Measurements from ENCODE around the gene DLX1. TPM values are rescaled to one million over a fixed set of nuclear protein-coding genes. Genes with fewer than 3 reads are reported as not detected.
"Not testable (repeated sequence)": the region's sequence is repeated elsewhere in the genome, so short reads cannot be mapped to it uniquely, and the experiment has no call there.

Gene DLX1
- total RNA-seq, 1 experiment from 2014 or later: 4.7 TPM

GRCh38 chr2:172052000-172052983, 33.0 kb upstream of the DLX1 start:
- DNase-seq (ENCODE audit: low read depth in 1 of 2, low spot score in 2 of 2): no peak
- Histone ChIP-seq H3K27me3 (replicated peaks) (no peaks in the 10 kb centered on the region), H3K27ac (no peak overlapping the region), H3K9me3 (replicated peaks) (no peaks in the 10 kb centered on the region), H3K4me3 (no peak overlapping the region), H3K4me1 (replicated peaks) (no peaks in the 10 kb centered on the region), H3K36me3 (no peaks in the 10 kb centered on the region)

DNA sequence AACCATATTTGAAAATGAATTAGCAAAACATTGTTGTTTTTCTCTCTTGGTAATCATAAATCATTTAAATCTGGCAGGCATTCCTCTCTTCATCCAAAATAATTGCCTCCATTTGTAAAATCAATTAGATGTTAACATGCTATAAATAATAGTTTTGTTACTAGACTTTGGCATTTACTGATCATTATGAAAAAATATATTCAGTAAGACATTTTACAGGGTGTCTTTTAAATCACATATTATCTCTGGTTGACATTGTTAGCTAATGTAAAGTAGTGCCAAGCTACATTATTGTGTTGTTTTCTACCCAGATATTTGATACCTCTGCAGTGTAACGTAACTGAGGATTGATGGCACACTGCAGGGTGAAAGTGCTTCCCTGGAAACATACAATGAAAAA, 31.8 kb upstream of the DLX1 start:
- Histone ChIP-seq H3K27ac (no peak overlapping the region), H3K4me1 (replicated peaks) (no peaks in the 10 kb centered on the region), H3K36me3 (no peaks in the 10 kb centered on the region), H3K4me3 (no peak overlapping the region), H3K27me3 (replicated peaks) (no peaks in the 10 kb centered on the region), H3K9me3 (replicated peaks) (no peaks in the 10 kb centered on the region)
- no peak for DNase-seq (ENCODE audit: low read depth in 1 of 2, low spot score in 2 of 2)

GRCh38 chr2:172056293-172056692, 29.0 kb upstream of the DLX1 start:
- DNase-seq (ENCODE audit: low read depth in 1 of 2, low spot score in 2 of 2): no peak
- no peaks in the 10 kb centered on the region for H3K4me1 ChIP-seq (replicated peaks)
- H3K36me3 ChIP-seq: no peaks in the 10 kb centered on the region
- no peak overlapping the region for H3K4me3 ChIP-seq
- no peak overlapping the region for H3K27ac ChIP-seq
- H3K9me3 ChIP-seq (replicated peaks): no peaks in the 10 kb centered on the region
- no peaks in the 10 kb centered on the region for H3K27me3 ChIP-seq (replicated peaks)

DNA sequence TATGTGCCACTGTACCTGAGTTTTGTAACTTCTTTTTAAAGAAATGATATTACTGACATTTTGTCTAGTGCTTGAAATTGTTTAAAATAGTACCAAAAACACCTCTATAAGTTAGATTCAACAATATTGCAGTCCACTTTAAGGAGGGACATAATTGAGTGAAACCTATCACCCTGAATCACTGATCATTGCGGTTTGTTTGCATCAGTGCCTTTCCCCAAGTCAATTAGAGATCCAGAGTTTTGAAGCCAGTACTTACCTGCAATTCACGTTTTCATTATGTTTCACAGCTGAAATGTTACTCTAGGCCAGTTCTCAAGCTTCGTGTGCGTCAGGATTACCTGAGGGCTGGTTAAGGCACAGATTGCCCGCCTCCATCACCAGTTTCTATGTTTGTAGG, 26.6 kb upstream of the DLX1 start:
- no peaks in the 10 kb centered on the region for H3K36me3 ChIP-seq
- H3K9me3 ChIP-seq (replicated peaks): no peaks in the 10 kb centered on the region
- DNase-seq (ENCODE audit: low read depth in 1 of 2, low spot score in 2 of 2): no peak
- H3K27me3 ChIP-seq (replicated peaks): no peaks in the 10 kb centered on the region
- no peak overlapping the region for H3K27ac ChIP-seq
- H3K4me1 ChIP-seq (replicated peaks): no peaks in the 10 kb centered on the region
- H3K4me3 ChIP-seq: no peak overlapping the region

- H3K4me1 ChIP-seq (replicated peaks); H3K4me3 ChIP-seq; H3K27ac ChIP-seq; H3K36me3 ChIP-seq; DNase-seq (ENCODE audit: low read depth in 1 of 2, low spot score in 2 of 2); H3K27me3 ChIP-seq (replicated peaks); H3K9me3 ChIP-seq (replicated peaks): not testable (repeated sequence)
These were observed 25.2 kb upstream of the DLX1 start for GRCh38 chr2:172060118-172060517.

DNA sequence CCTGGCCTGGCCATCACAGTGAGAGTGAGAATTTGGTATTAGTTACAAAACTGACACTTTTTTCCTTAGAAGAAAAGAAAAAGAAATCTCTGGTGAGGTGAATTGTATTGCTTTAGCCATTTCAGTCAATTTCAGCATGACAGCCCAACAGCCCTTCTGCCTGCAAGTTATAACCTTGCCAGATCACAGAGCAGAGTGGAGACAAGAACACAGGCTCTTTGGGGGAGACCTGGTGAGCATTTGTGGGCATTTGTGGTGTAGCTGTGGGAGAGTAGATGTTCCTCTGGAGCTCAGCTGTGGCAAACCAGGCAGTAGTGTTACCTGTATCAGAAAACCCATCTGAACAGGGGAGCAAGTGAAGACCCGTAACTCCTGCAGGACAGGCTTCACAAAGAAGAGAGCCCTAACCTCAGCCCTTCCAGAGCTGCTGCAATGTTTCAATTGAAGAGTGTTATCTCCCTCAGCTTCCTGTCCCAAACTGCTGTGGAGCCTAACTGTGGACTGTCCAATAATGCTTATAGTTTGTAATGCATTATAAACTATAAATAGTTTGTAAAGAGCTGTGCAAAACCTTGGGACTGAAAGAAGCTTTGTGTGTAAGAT, 22.8 kb upstream of the DLX1 start:
- Histone ChIP-seq H3K27me3 (replicated peaks) (no peaks in the 10 kb centered on the region), H3K4me3 (no peak overlapping the region), H3K36me3 (no peaks in the 10 kb centered on the region), H3K27ac (no peak overlapping the region), H3K4me1 (replicated peaks) (no peaks in the 10 kb centered on the region), H3K9me3 (replicated peaks) (no peaks in the 10 kb centered on the region)
- no peak for DNase-seq (ENCODE audit: low read depth in 1 of 2, low spot score in 2 of 2)

GRCh38 chr2:172063446-172063845, 21.9 kb upstream of the DLX1 start:
- Histone ChIP-seq H3K27me3 (replicated peaks) (no peaks in the 10 kb centered on the region), H3K4me3 (no peak overlapping the region), H3K4me1 (replicated peaks) (no peaks in the 10 kb centered on the region), H3K9me3 (replicated peaks) (no peaks in the 10 kb centered on the region), H3K36me3 (no peaks in the 10 kb centered on the region), H3K27ac (no peak overlapping the region)
- no peak for DNase-seq (ENCODE audit: low read depth in 1 of 2, low spot score in 2 of 2)

DNA sequence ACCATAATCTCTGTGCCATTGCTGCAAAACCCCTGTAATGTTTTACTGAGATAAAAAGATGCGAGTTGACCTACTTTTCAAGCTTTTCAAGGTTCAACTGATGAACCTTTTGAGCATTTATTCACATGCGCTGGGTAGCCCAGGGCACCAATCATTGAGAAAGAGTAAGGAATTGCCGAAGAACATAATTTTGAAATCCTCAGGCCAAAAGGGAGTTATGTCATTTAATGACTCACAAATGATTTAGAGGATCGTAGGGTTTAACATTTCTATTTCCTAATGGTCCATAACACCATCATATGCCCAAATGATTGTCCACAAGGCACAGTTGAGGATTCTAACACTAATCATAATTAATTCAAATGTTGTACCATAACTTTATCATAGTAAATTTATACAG, 20.2 kb upstream of the DLX1 start:
- Histone ChIP-seq H3K4me1 (replicated peaks) (no peaks in the 10 kb centered on the region), H3K27ac (no peak overlapping the region), H3K36me3 (no peaks in the 10 kb centered on the region), H3K9me3 (replicated peaks) (no peaks in the 10 kb centered on the region), H3K27me3 (replicated peaks) (no peaks in the 10 kb centered on the region), H3K4me3 (no peak overlapping the region)
- no peak for DNase-seq (ENCODE audit: low read depth in 1 of 2, low spot score in 2 of 2)

DNA sequence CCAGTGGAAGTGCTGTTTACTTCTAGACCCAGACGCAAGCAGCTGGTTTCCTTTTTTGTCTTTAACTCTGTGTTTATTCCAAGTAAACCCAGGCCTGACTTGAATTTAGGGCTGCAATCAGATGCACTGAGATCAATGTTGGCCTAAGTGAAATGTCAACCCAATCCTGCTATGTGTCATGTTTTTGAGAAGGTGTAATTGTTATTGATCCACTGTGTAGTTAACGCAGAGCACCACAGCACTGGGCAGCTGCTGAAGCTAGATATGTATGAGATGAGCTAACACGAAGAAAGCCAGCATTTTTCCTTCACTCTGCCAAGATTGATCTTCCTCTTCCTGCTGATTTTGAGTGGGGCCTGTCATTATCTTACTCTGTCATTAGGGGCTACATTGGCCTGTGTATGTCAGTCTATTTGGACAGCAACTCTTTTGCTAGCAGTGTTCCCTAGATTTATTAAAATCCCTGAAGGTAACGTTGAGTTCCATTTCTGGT, 18.9 kb upstream of the DLX1 start:
- no peaks in the 10 kb centered on the region for H3K9me3 ChIP-seq (replicated peaks)
- no peak overlapping the region for H3K27ac ChIP-seq
- H3K4me3 ChIP-seq: no peak overlapping the region
- no peak for DNase-seq (ENCODE audit: low read depth in 1 of 2, low spot score in 2 of 2)
- no peaks in the 10 kb centered on the region for H3K36me3 ChIP-seq
- no peaks in the 10 kb centered on the region for H3K4me1 ChIP-seq (replicated peaks)
- no peaks in the 10 kb centered on the region for H3K27me3 ChIP-seq (replicated peaks)

- H3K27me3 ChIP-seq (replicated peaks); DNase-seq (ENCODE audit: low read depth in 1 of 2, low spot score in 2 of 2); H3K36me3 ChIP-seq; H3K4me3 ChIP-seq; H3K4me1 ChIP-seq (replicated peaks); H3K27ac ChIP-seq; H3K9me3 ChIP-seq (replicated peaks): not testable (repeated sequence)
These were observed 17.4 kb upstream of the DLX1 start for GRCh38 chr2:172067905-172068304.

GRCh38 chr2:172070936-172071335, 14.4 kb upstream of the DLX1 start:
- DNase-seq (ENCODE audit: low read depth in 1 of 2, low spot score in 2 of 2): no peak
- Histone ChIP-seq H3K27ac (no peak overlapping the region), H3K4me3 (no peak overlapping the region)

DNA sequence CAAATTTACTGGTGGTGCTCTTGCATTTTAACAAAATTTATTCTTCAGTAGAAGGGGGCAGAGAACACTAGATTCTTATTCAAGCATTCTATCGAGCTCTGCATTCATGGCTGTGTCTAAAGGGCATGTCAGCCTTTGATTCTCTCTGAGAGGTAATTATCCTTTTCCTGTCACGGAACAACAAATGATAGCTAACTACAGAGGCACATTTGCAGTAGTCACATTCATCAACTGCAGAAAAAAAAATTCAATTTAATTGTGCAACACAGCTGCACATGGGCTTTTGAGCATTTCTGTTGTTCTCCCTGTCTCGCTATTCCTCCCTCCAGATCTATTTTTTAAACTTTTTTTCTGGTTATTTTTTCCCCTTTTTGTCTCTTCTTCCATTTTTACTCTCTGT, 13.0 kb upstream of the DLX1 start:
- Histone ChIP-seq H3K4me1 (replicated peaks) (no peaks in the 10 kb centered on the region), H3K9me3 (replicated peaks) (no peaks in the 10 kb centered on the region), H3K4me3 (no peak overlapping the region), H3K27ac (no peak overlapping the region), H3K36me3 (no peaks in the 10 kb centered on the region), H3K27me3 (replicated peaks) (no peaks in the 10 kb centered on the region)
- no peak for DNase-seq (ENCODE audit: low read depth in 1 of 2, low spot score in 2 of 2)

More at GRCh38 chr2:172070936-172071335, 14.4 kb upstream of the DLX1 start:
- H3K9me3 ChIP-seq (replicated peaks): no peaks in the 10 kb centered on the region
- H3K27me3 ChIP-seq (replicated peaks): no peaks in the 10 kb centered on the region
- no peaks in the 10 kb centered on the region for H3K36me3 ChIP-seq
- no peaks in the 10 kb centered on the region for H3K4me1 ChIP-seq (replicated peaks)

- DNase-seq (ENCODE audit: low read depth in 1 of 2, low spot score in 2 of 2): no peak
- Histone ChIP-seq H3K27me3 (replicated peaks) (no peaks in the 10 kb centered on the region), H3K4me1 (replicated peaks) (no peaks in the 10 kb centered on the region), H3K27ac (no peak overlapping the region), H3K4me3 (no peak overlapping the region), H3K9me3 (replicated peaks) (no peaks in the 10 kb centered on the region), H3K36me3 (no peaks in the 10 kb centered on the region)
These were observed 12.6 kb upstream of the DLX1 start for GRCh38 chr2:172072706-172073105.

DNA sequence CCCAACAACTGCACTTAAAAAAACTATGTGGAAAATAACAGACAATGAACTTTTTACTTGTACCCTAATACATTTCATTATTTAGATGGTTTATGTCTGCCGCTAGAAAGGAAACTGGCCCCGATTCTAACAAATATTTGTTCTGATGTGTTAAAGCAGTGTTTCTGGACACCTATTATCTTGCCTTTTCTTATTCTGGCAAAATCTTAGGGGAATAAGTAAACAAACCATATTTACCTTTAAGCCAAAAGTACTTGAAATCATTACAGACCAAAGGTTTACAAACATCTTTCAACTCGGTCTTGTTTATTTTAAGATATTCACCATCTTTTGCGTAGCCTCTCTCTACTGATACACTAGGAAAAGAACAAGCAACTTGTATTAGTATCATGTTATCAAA, 11.8 kb upstream of the DLX1 start:
- no peak for DNase-seq (ENCODE audit: low read depth in 1 of 2, low spot score in 2 of 2)
- Histone ChIP-seq H3K4me1 (replicated peaks) (no peaks in the 10 kb centered on the region), H3K27ac (no peak overlapping the region), H3K27me3 (replicated peaks) (no peaks in the 10 kb centered on the region), H3K36me3 (no peaks in the 10 kb centered on the region), H3K9me3 (replicated peaks) (no peaks in the 10 kb centered on the region), H3K4me3 (no peak overlapping the region)
